Fibroblast of lung (primary cell): ENCODE measurements around the gene SAMSN1.

Source experiments
- EZH2 ChIP-seq: IDR thresholded peaks from 2 replicates; pipeline ENCODE4 v1.5.1; 2012; ENCODE audit warnings: low read length, control low read depth, mild to moderate bottlenecking; ENCODE audit errors: missing control alignments
- TF ChIP-seq, protein P1 (sequence below), 2 donors: IDR thresholded peaks in 1 of 2; conservative IDR thresholded peaks in 1 of 2; 1 replicate in 1 of 2; 2 replicates in 1 of 2; pipeline ENCODE4 v1.5.1; 2011 to 2012; ENCODE audit warnings: low read length in 2 of 2, control low read depth in 1 of 2, inconsistent platforms in 1 of 2, low read depth in 1 of 2, mild to moderate bottlenecking in 1 of 2

DNA sequence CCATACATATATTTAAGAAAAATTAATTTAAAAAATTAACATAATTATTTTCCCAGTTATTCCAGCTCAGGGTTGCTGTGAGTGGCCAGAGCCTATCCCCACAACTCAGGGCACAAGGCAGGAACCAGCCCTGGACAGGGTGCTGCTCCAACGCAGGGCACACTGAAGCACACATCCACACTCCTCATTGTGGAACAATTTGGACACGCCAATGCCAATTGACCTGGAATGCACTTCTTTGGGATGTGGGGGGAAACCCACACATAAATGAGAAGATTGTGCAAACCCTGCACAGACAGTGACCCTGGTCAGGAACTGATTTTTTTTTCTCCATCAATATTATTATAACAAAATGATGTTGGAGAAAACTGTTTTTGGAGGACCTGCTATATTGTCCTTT is 23.4 kb downstream of the SAMSN1 start:
- TF ChIP-seq, protein P1, sequence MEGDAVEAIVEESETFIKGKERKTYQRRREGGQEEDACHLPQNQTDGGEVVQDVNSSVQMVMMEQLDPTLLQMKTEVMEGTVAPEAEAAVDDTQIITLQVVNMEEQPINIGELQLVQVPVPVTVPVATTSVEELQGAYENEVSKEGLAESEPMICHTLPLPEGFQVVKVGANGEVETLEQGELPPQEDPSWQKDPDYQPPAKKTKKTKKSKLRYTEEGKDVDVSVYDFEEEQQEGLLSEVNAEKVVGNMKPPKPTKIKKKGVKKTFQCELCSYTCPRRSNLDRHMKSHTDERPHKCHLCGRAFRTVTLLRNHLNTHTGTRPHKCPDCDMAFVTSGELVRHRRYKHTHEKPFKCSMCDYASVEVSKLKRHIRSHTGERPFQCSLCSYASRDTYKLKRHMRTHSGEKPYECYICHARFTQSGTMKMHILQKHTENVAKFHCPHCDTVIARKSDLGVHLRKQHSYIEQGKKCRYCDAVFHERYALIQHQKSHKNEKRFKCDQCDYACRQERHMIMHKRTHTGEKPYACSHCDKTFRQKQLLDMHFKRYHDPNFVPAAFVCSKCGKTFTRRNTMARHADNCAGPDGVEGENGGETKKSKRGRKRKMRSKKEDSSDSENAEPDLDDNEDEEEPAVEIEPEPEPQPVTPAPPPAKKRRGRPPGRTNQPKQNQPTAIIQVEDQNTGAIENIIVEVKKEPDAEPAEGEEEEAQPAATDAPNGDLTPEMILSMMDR (conservative IDR thresholded peaks at IDR 0.05 in 1 of 2, IDR thresholded peaks at IDR 0.05 in 1 of 2; ENCODE audit: low read depth in 1 of 2, low read length in 2 of 2): no peak
- TF ChIP-seq EZH2: no peak
